HepG2 (cell line): ENCODE measurements around the gene SLC25A22. TPM values are rescaled to one million over a fixed set of nuclear protein-coding genes. Genes with fewer than 3 reads are reported as not detected.

ENCODE experiments used
- CENPX ChIP-seq: sonication (generic); formaldehyde crosslinking; IDR thresholded peaks from 2 replicates; pipeline ENCODE4 v1.9.0; 2021; ENCODE audit warnings: mild to moderate bottlenecking, missing genetic modification reagents, moderate library complexity
- FIP1L1 ChIP-seq: fragments of 200-400 bp; formaldehyde crosslinking; IDR thresholded peaks from 2 replicates; pipeline ENCODE4 v1.6.1; 2018; ENCODE audit warnings: low read depth, mild to moderate bottlenecking, low read length, moderate library complexity, borderline replicate concordance; ENCODE audit not compliant: insufficient read depth
- FOXC1 ChIP-seq: sonication (generic); formaldehyde crosslinking; IDR thresholded peaks from 2 replicates; pipeline ENCODE4 v1.8.0; 2022; ENCODE audit warnings: mild to moderate bottlenecking, missing genetic modification reagents, borderline replicate concordance
- LCORL ChIP-seq, 2 experiments: fragments of 450-650 bp in 1 of 2; sonication (generic) in 1 of 2; formaldehyde crosslinking in 1 of 2; IDR thresholded peaks; 2 replicates each; pipeline versions ENCODE4 v1.5.0 to v1.6.1; 2017 to 2020; ENCODE audit warnings: antibody characterized with exemption in 1 of 2, missing genetic modification reagents in 1 of 2
- NR2F1 ChIP-seq, 2 experiments: fragments of 450-650 bp in 1 of 2; formaldehyde crosslinking in 1 of 2; IDR thresholded peaks; 2 replicates each; pipeline versions ENCODE4 v1.5.0 to v1.6.1; 2016 to 2020; ENCODE audit warnings: mild to moderate bottlenecking in 1 of 2, missing compliant biosample characterization in 1 of 2, missing genetic modification reagents in 1 of 2, moderate library complexity in 1 of 2
- NR3C1 ChIP-seq: sonication (generic); formaldehyde crosslinking; IDR thresholded peaks from 2 replicates; pipeline ENCODE4 v1.4.0; 2020; ENCODE audit warnings: missing genetic modification reagents
- POLR2AphosphoS5 ChIP-seq: IDR thresholded peaks from 2 replicates; pipeline ENCODE4 v1.6.1; 2012; ENCODE audit warnings: low read depth, low read length
- PRPF4 ChIP-seq: fragments of 200-400 bp; formaldehyde crosslinking; IDR thresholded peaks from 2 replicates; pipeline ENCODE4 v1.6.1; 2016; ENCODE audit warnings: low read length, low read depth; ENCODE audit not compliant: poor library complexity, severe bottlenecking
- SMC3 ChIP-seq: IDR thresholded peaks from 2 replicates; pipeline ENCODE4 v1.6.1; 2011; ENCODE audit warnings: low read length, improper control_type of control experiment
- XRCC5 ChIP-seq: fragments of 200-400 bp; formaldehyde crosslinking; optimal IDR thresholded peaks from 2 replicates; pipeline ENCODE3; 2017; ENCODE audit warnings: mild to moderate bottlenecking, low read length
- ZEB1 ChIP-seq: IDR thresholded peaks from 2 replicates; pipeline ENCODE4 v1.6.1; 2012; ENCODE audit warnings: mild to moderate bottlenecking, low read depth, inconsistent platforms; ENCODE audit not compliant: insufficient replicate concordance
- ZNF567 ChIP-seq: sonication (generic); formaldehyde crosslinking; IDR thresholded peaks from 2 replicates; pipeline ENCODE4 v1.8.1; 2023; ENCODE audit warnings: mild to moderate bottlenecking, missing genetic modification reagents, borderline replicate concordance
- ZNF577 ChIP-seq: sonication (generic); formaldehyde crosslinking; IDR thresholded peaks from 2 replicates; pipeline ENCODE4 v1.4.0; 2020; ENCODE audit warnings: mild to moderate bottlenecking, low read depth, missing genetic modification reagents, borderline replicate concordance
- ZSCAN29 ChIP-seq: sonication (generic); formaldehyde crosslinking; conservative IDR thresholded peaks from 2 replicates; pipeline ENCODE4 v1.4.0; 2020; ENCODE audit warnings: mild to moderate bottlenecking, missing genetic modification reagents
- ZZZ3 ChIP-seq: sonication (generic); formaldehyde crosslinking; IDR thresholded peaks from 2 replicates; pipeline ENCODE4 v1.4.0; 2020; ENCODE audit warnings: missing genetic modification reagents, mild to moderate bottlenecking, borderline replicate concordance
- polyA plus RNA-seq, 8 experiments: library from polyadenylated mRNA; depleted of rRNA in 3 of 8; stranded (reverse) in 7 of 8; unstranded in 1 of 8; fragments of >200 nt; fragmentation: Illumina TruSeq in 4 of 8; extraction: Trizol in 4 of 8; gene quantifications; 2 replicates each; pipeline versions ENCODE4 v1.2.1 to v1.2.3, GENCODE V29; 2011 to 2016; ENCODE audit warnings: low read depth in 4 of 8, missing spikeins in 1 of 8, mixed read lengths in 1 of 8; ENCODE audit not compliant: insufficient read depth in 1 of 8
- total RNA-seq, 5 experiments: library from RNA; depleted of rRNA; stranded (reverse); fragments of >200 nt; fragmentation: Illumina TruSeq; extraction: Trizol; gene quantifications; 2 replicates each; pipeline ENCODE4 v1.2.3, GENCODE V29; 2016; ENCODE audit warnings: low read depth in 1 of 5
- TF ChIP-seq, protein P1 (sequence below): IDR thresholded peaks from 2 replicates; pipeline ENCODE4 v1.6.1; 2016; ENCODE audit warnings: missing genetic modification reagents, missing compliant biosample characterization
- TF ChIP-seq, protein P2 (sequence below): sonication (generic); formaldehyde crosslinking; IDR thresholded peaks from 2 replicates; pipeline ENCODE4 v1.5.0; 2020; ENCODE audit warnings: mild to moderate bottlenecking, missing genetic modification reagents
- TF ChIP-seq, protein P3 (sequence below): sonication (generic); formaldehyde crosslinking; IDR thresholded peaks from 2 replicates; pipeline ENCODE4 v1.9.0; 2021; ENCODE audit warnings: missing genetic modification reagents, mild to moderate bottlenecking, borderline replicate concordance
- TF ChIP-seq, protein P4 (sequence below): sonication (generic); formaldehyde crosslinking; IDR thresholded peaks from 2 replicates; pipeline ENCODE4 v1.4.0; 2020; ENCODE audit warnings: missing genetic modification reagents
- TF ChIP-seq, protein P5 (sequence below): sonication (generic); formaldehyde crosslinking; IDR thresholded peaks from 2 replicates; pipeline ENCODE4 v1.5.1; 2020; ENCODE audit warnings: missing genetic modification reagents, mild to moderate bottlenecking, borderline replicate concordance

The SLC25A22 gene
- total and polyA plus RNA-seq, 2 of the 13 experiments (the other 11 are each of a cell fraction or from before 2014, with no cell fraction given), result 12.4 to 19.2 TPM

DNA sequence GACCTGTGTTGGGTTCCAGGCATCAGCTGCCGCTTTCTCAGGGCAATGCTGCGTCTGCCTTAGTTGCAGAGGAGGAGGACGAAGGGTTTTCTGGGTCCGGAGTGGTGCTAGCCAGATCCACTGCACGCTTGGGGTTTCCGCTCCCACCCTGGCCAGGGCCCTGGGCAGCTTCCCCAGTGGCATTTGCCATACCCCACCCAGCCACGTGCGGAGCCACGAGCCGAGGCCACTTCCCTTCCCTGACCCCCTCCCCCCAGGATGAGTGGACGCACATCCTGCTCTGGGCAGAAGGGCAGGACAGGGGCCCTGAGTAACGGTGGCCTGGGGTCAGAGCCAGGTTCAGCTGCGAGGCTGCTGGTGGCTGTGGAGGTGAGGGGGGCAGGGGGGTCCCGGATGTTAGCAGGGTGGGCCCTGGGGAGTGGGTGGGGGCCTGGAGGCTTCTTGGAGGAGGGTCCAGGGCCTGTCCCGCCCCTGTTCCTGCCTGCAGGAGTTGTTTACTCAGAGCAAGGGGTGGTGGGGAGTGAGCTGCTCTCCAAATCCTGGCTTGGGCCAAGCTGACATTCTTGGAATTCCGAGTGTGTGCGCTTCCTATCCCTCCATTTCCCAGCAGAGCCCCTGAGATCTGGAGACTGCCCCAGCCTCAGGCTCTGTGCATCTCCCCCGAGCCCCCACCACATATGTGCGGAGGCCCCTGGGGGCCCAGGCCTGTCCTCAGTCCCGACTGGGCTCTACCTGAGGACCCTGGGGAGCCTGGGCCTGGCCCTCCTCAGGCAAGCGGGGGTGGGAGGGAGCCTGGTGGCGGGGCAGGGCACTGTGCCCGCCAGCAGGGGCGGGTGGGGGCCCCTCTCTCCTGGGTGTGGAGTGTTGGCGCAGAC is 46.0 kb upstream of the SLC25A22 start (continued):
- TF ChIP-seq ZNF577 (CRISPR knock-in tag), result no peak
- TF ChIP-seq ZSCAN29, result no peak
- peak; percentile 25 to 54; a peak in 2 of 4 replicates for TF ChIP-seq NR2F1 (CRISPR knock-in tag; IDR thresholded peaks at IDR 0.05)
- TF ChIP-seq, protein P1, sequence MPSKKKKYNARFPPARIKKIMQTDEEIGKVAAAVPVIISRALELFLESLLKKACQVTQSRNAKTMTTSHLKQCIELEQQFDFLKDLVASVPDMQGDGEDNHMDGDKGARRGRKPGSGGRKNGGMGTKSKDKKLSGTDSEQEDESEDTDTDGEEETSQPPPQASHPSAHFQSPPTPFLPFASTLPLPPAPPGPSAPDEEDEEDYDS (CRISPR knock-in tag), result peak; percentile 56; the same call in 1 of the 2 replicates
- TF ChIP-seq ZEB1, result no peak
- no peak for TF ChIP-seq SMC3
- TF ChIP-seq NR3C1 (CRISPR knock-in tag), result no peak
- TF ChIP-seq FOXC1 (CRISPR knock-in tag), result 0 out of 2 replicates have a peak, but pooled peaks have one; percentile 12
- no peak for TF ChIP-seq XRCC5
- TF ChIP-seq, protein P2, sequence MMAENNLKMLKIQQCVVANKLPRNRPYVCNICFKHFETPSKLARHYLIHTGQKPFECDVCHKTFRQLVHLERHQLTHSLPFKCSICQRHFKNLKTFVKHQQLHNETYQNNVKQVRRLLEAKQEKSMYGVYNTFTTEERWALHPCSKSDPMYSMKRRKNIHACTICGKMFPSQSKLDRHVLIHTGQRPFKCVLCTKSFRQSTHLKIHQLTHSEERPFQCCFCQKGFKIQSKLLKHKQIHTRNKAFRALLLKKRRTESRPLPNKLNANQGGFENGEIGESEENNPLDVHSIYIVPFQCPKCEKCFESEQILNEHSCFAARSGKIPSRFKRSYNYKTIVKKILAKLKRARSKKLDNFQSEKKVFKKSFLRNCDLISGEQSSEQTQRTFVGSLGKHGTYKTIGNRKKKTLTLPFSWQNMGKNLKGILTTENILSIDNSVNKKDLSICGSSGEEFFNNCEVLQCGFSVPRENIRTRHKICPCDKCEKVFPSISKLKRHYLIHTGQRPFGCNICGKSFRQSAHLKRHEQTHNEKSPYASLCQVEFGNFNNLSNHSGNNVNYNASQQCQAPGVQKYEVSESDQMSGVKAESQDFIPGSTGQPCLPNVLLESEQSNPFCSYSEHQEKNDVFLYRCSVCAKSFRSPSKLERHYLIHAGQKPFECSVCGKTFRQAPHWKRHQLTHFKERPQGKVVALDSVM (CRISPR knock-in tag), result peak; percentile 16; the same call in 1 of the 2 replicates
- no peak for TF ChIP-seq CENPX (CRISPR knock-in tag)
- TF ChIP-seq ZZZ3, result no peak; the same call in 1 of the 2 replicates
- TF ChIP-seq, protein P3, sequence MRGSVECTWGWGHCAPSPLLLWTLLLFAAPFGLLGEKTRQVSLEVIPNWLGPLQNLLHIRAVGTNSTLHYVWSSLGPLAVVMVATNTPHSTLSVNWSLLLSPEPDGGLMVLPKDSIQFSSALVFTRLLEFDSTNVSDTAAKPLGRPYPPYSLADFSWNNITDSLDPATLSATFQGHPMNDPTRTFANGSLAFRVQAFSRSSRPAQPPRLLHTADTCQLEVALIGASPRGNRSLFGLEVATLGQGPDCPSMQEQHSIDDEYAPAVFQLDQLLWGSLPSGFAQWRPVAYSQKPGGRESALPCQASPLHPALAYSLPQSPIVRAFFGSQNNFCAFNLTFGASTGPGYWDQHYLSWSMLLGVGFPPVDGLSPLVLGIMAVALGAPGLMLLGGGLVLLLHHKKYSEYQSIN (CRISPR knock-in tag), result no peak
- no peak for TF ChIP-seq ZNF567 (CRISPR knock-in tag)
- TF ChIP-seq, protein P4, sequence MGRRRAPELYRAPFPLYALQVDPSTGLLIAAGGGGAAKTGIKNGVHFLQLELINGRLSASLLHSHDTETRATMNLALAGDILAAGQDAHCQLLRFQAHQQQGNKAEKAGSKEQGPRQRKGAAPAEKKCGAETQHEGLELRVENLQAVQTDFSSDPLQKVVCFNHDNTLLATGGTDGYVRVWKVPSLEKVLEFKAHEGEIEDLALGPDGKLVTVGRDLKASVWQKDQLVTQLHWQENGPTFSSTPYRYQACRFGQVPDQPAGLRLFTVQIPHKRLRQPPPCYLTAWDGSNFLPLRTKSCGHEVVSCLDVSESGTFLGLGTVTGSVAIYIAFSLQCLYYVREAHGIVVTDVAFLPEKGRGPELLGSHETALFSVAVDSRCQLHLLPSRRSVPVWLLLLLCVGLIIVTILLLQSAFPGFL (CRISPR knock-in tag), result no peak
- peak; percentile 60; the same call in 1 of the 2 replicates for TF ChIP-seq LCORL (IDR thresholded peaks at IDR 0.05)
- peak; percentile 97 for TF ChIP-seq LCORL (CRISPR knock-in tag; IDR thresholded peaks at IDR 0.05)
- TF ChIP-seq FIP1L1, result no peak
- peak; percentile 49 for TF ChIP-seq POLR2AphosphoS5
- TF ChIP-seq PRPF4, result no peak
- TF ChIP-seq, protein P5, sequence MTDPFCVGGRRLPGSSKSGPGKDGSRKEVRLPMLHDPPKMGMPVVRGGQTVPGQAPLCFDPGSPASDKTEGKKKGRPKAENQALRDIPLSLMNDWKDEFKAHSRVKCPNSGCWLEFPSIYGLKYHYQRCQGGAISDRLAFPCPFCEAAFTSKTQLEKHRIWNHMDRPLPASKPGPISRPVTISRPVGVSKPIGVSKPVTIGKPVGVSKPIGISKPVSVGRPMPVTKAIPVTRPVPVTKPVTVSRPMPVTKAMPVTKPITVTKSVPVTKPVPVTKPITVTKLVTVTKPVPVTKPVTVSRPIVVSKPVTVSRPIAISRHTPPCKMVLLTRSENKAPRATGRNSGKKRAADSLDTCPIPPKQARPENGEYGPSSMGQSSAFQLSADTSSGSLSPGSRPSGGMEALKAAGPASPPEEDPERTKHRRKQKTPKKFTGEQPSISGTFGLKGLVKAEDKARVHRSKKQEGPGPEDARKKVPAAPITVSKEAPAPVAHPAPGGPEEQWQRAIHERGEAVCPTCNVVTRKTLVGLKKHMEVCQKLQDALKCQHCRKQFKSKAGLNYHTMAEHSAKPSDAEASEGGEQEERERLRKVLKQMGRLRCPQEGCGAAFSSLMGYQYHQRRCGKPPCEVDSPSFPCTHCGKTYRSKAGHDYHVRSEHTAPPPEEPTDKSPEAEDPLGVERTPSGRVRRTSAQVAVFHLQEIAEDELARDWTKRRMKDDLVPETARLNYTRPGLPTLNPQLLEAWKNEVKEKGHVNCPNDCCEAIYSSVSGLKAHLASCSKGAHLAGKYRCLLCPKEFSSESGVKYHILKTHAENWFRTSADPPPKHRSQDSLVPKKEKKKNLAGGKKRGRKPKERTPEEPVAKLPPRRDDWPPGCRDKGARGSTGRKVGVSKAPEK (CRISPR knock-in tag), result no peak
